Activated CD8-positive, alpha-beta memory T cell treated with anti-CD3 and anti-CD28 coated beads, Interleukin-2, amount 10 ng/mL, durations not matched to agents 7 days and 5 days (primary cell): ENCODE measurements around the gene STRADB. TPM values are rescaled to one million over a fixed set of nuclear protein-coding genes. Genes with fewer than 3 reads are reported as not detected.

Source experiments
- ATAC-seq: fragments of 150-1000 bp; cut with Tn5 transposase; one replicate; pipeline ENCODE4 v1.10.0; 2021; ENCODE audit warnings: moderate library complexity
- CTCF ChIA-PET: fragments of 350-600 bp; sonication (Branson Sonifier 250); formaldehyde crosslinking; loops from one replicate; lab custom pipeline; 2021; ENCODE audit warnings: antibody characterized with exemption; lab: Charles Lee
- DNase-seq: peaks from one replicate; pipeline ENCODE4 v3.0.0-alpha.2; 2020
- H3K27ac Mint-ChIP-seq: one replicate; pipeline ENCODE4 v1.8.0; 2021; ENCODE audit warnings: mild to moderate bottlenecking, mixed read lengths
- H3K27me3 Mint-ChIP-seq: one replicate; pipeline ENCODE4 v1.8.0; 2021; ENCODE audit warnings: mixed read lengths
- H3K36me3 Mint-ChIP-seq: one replicate; pipeline ENCODE4 v1.8.0; 2021; ENCODE audit warnings: mild to moderate bottlenecking, mixed read lengths
- H3K4me1 Mint-ChIP-seq: one replicate; pipeline ENCODE4 v1.8.0; 2021; ENCODE audit warnings: mixed read lengths
- H3K4me3 Mint-ChIP-seq: one replicate; pipeline ENCODE4 v1.8.0; 2021; ENCODE audit warnings: mild to moderate bottlenecking, moderate library complexity, mixed read lengths
- H3K9me3 Mint-ChIP-seq: one replicate; pipeline ENCODE4 v1.8.0; 2022; ENCODE audit warnings: low read depth, mixed read lengths
- total RNA-seq, 2 experiments: library from RNA; stranded (reverse); gene quantifications; one replicate each; pipeline ENCODE4 v1.2.3, GENCODE V29; 2021

STRADB gene, protein sequence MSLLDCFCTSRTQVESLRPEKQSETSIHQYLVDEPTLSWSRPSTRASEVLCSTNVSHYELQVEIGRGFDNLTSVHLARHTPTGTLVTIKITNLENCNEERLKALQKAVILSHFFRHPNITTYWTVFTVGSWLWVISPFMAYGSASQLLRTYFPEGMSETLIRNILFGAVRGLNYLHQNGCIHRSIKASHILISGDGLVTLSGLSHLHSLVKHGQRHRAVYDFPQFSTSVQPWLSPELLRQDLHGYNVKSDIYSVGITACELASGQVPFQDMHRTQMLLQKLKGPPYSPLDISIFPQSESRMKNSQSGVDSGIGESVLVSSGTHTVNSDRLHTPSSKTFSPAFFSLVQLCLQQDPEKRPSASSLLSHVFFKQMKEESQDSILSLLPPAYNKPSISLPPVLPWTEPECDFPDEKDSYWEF
- 10 to 100 TPM; 17.0 to 19.2 TPM for total RNA-seq

DNA sequence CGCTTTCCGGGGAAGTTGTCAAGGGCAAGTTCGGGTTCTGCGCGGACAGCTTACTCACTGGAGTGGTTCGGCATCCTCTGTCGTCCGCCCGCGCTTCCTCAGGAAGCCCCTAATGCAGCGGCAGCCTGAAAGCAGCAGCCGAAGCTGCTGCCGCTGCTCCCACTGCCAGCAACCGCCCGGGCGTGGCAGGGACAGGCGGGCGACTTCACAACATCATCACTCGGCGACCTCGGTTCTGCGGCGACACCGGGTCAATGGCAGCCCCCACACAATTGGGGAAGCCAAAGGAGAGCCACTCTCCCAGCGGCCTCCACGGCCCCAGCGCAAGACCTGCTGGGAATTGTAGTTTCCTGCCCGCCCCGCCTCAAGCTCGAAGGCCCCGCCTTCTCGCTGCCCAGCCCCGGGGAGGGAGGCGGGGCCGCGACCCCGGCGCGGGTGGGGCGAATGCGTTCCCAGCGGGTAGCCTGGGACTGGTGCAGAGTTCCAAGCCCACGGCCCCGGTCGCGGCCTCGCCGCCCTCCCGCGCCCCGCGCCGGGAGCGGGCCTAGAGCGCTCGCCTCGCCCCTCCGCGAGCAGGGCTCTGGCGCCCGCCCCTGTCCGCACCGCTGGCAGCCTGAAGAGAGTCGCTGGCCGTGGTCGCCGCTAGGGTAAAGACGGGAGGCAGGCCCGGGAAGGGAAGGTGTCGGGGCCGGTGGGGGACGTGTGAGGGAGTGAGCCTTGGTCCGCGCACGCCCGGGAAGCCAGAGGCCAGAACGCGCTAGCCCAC, at the start of gene STRADB, which contains the start of gene TRAK2:
STRADB (plus strand) TSS at position 449 of the 766 bp plus-strand sequence. CDS start 3,101 bp downstream, outside the sequence.
TRAK2 (minus strand) TSS at position 167 of the 766 bp plus-strand sequence. CDS start 30,951 bp downstream, outside the sequence.
- ATAC-seq = peak; percentile 89
- Mint-ChIP-seq H3K27me3 (no peaks in the 10 kb centered on the region), H3K27ac (peak within 1 kb of the TSS; percentile 98), H3K36me3 (peaks cover 17% of the 10 kb centered on the region), H3K9me3 (no peaks in the 10 kb centered on the region), H3K4me1 (peaks cover 48% of the 10 kb centered on the region), H3K4me3 (peak within 1 kb of the TSS; percentile 99)
- CTCF ChIA-PET = interaction anchor here (0.7 to 2.8 kb wide), 12 partner anchors 13 to 1119 kb away, joined by 3 to 12 read pairs (median 3); no protein-coding TSS in a partner anchor
- peak; percentile 99 for DNase-seq

DNA sequence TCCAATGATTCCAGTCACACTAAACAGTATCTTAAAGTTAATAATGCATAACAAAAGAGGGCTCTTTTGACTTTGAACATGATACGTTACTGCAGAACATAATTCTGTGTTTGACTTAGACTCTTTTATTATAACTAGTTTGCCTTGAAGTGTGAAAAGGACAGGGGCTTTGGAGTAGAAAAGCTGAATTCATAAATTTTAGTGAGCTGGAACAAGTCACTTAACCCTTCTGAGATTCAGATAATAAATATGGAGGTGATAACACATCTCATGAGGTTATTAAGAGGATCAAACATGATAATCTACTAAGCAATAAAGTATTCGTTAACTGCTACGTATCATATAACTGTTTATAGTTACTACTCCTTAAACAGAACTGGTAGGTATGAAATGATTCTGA, 49.7 kb upstream of the STRADB start:
- Mint-ChIP-seq H3K27me3 (no peaks in the 10 kb centered on the region), H3K36me3 (peaks cover 23% of the 10 kb centered on the region), H3K9me3 (no peaks in the 10 kb centered on the region), H3K27ac (no peak overlapping the region), H3K4me1 (peaks cover 30% of the 10 kb centered on the region), H3K4me3 (no peak overlapping the region)
- ATAC-seq (no peak), DNase-seq (no peak)
- CTCF ChIA-PET = interaction anchor here (1.8 kb wide), 1 partner anchor 37 kb away, joined by 4 read pairs; no protein-coding TSS in a partner anchor

DNA sequence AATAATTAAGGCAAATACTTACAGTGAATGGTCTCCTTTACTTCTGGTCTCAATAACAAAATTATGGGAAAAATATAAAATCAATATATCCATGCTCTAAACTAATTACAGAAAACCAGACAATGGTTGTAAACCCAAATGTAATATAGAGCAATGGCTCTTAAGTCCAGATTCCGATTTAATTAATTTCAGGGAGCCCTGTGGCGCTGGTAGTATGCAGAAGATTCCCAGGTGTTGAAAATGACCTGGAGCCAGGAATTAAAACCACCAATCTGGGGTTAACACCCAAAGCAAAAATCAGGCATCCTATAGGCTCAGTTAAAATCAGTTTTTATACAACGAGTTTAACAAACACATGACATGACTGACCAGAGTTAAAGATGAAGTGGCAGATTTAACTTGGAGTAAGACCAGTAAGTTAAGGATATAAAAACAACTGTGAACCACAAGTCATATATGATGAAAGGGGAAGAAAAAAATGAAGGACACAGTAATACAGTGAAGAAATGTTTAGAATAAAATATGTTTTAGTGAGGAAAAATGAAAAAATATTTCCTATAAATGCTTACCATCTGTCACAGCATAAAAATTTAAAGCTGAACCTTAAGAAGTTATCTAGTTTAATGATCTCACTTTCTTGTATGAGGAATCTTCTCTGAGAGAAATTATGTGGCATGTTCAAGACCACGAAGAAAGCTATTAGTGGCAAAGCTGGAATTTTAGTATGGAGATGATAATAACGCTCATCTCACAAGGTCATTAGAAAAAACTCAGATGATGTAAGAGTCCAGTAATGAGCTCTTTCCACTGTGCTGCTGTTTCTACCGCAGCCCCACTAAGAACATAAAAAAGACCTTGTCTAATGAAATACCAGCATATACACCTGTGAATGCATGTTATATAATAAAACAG, 48.6 kb upstream of the STRADB start:
- CTCF ChIA-PET = interaction anchor here (1.8 kb wide), 1 partner anchor 38 kb away, joined by 4 read pairs; no protein-coding TSS in a partner anchor
- Mint-ChIP-seq H3K36me3 (peaks cover 21% of the 10 kb centered on the region), H3K27ac (no peak overlapping the region), H3K4me1 (peaks cover 36% of the 10 kb centered on the region), H3K27me3 (no peaks in the 10 kb centered on the region), H3K9me3 (no peaks in the 10 kb centered on the region), H3K4me3 (no peak overlapping the region)
- ATAC-seq = no peak
- DNase-seq = no peak

DNA sequence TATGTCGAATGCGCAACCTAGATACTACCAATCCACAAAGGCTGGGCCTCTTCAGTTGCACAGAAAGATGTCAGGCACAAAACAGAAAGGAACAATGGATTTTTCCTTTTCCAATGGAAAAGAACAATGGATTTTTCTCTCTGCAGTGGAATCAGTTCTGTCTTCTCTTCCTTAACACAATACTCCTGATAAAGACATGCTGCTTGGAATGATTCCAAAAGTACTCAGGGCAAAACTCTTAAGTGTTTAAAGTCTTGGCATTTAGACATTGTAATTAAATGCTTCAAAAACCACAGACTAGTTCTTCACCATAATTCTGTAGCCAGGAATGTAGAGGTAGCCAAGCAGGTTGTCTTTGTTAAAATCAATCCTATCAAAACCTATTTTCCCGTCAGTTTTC, 47.7 kb upstream of the STRADB start:
- Mint-ChIP-seq H3K27me3 (no peaks in the 10 kb centered on the region), H3K27ac (no peak overlapping the region), H3K4me1 (peaks cover 38% of the 10 kb centered on the region), H3K36me3 (peaks cover 21% of the 10 kb centered on the region), H3K4me3 (no peak overlapping the region), H3K9me3 (no peaks in the 10 kb centered on the region)
- ATAC-seq = no peak
- CTCF ChIA-PET = interaction anchor here (1.9 kb wide), 1 partner anchor 10 kb away, joined by 7 read pairs; no protein-coding TSS in a partner anchor
- DNase-seq = no peak

DNA sequence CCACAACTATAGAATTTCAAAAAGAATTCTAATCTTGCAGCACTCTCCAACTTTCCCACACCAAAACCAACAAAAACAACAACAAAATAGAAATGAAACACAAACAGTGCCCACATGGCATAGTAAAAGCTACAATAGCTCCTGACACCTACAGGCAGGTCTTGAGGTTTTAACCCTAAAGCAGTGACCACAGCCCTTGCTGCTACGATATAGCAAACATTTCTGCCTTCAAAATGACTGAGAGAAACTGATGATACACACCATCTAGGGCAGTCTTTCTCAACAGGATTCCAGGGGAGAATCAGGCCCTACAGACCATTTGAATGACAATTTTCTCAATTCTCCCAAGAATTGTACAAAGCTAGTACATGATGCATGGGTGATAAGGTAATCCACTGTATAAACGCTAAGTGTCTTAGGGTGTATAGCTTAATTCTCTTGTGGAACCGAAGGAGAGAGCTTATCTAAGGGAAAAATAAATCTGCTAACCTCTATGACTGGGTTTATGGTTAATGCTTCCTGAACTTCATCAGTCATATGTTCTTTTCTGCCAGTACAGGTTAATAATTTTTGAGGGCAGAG, 46.8 kb upstream of the STRADB start:
- Mint-ChIP-seq H3K4me3 (no peak overlapping the region), H3K9me3 (no peaks in the 10 kb centered on the region), H3K36me3 (peaks cover 18% of the 10 kb centered on the region), H3K27me3 (no peaks in the 10 kb centered on the region), H3K4me1 (peaks cover 38% of the 10 kb centered on the region), H3K27ac (peak overlapping the region; percentile 55)
- peak; percentile 67 for DNase-seq
- ATAC-seq = peak; percentile 88
- CTCF ChIA-PET = interaction anchor here (0.5 to 1.9 kb wide), 3 partner anchors 9 to 97 kb away, joined by 3 to 7 read pairs (median 5); no protein-coding TSS in a partner anchor

DNA sequence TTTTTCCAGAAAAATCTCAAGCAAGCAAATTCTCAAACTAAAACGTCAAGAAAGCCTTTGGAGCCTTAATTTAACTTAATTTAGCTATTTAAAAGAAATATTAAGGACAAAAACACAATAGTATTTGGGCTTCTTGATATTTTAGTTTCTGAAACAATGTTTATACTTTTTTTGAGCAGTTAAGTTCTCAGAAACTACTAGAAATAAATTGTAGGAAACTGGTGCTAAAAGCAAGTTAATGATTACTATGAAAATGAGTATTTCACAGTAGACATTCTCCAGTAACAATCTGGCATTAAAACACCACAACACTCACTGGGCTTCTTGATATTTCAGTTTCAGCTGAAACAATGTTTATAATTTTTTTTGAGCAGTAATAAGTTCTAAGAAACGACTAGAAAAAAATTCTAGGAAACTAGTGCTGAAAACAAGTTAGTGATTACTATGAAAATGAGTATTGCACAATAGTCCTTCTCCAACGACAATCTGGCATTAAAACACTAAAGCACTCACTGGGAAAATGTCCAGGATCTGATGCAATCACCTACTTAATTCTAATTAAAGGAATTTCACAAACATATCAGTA, 45.4 kb upstream of the STRADB start:
- ATAC-seq (peak; percentile 45), DNase-seq (no peak)
- Mint-ChIP-seq H3K27me3 (no peaks in the 10 kb centered on the region), H3K4me1 (peaks cover 38% of the 10 kb centered on the region), H3K4me3 (no peak overlapping the region), H3K36me3 (peaks cover 25% of the 10 kb centered on the region), H3K27ac (peak overlapping the region; percentile 24), H3K9me3 (no peaks in the 10 kb centered on the region)
- CTCF ChIA-PET = interaction anchor here (1.2 to 1.4 kb wide), 3 partner anchors 11 to 45 kb away, joined by 3 read pairs; partner anchors contain the start of genes STRADB and TRAK2

DNA sequence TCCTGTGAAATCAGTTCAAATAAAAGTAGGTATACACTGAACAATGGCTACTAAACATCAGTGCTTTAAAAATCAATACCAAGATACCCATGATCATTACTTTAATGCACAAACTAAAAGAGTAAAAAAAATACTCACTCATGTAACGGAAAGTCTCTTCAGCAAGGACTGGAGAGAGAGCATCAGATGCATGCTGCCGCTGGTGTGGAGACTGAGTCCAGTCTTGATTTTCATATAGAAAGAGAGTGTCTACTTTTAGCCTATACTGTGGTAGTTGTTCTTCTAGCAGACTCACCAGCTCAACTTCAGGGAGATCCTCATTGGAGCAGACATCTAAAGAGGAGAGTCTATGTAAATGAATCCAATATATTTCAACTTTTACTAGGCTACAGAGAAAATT, 44.3 kb upstream of the STRADB start:
- H3K9me3 Mint-ChIP-seq = no peaks in the 10 kb centered on the region
- no peak for ATAC-seq
- CTCF ChIA-PET = interaction anchor here (1.4 kb wide), 1 partner anchor 44 kb away, joined by 3 read pairs; the partner anchor contains the start of genes STRADB and TRAK2
- H3K27ac Mint-ChIP-seq = peak overlapping the region; percentile 50
- DNase-seq = no peak
- H3K4me3 Mint-ChIP-seq = no peak overlapping the region
- no peaks in the 10 kb centered on the region for H3K27me3 Mint-ChIP-seq
- peaks cover 38% of the 10 kb centered on the region for H3K4me1 Mint-ChIP-seq
- peaks cover 36% of the 10 kb centered on the region for H3K36me3 Mint-ChIP-seq

DNA sequence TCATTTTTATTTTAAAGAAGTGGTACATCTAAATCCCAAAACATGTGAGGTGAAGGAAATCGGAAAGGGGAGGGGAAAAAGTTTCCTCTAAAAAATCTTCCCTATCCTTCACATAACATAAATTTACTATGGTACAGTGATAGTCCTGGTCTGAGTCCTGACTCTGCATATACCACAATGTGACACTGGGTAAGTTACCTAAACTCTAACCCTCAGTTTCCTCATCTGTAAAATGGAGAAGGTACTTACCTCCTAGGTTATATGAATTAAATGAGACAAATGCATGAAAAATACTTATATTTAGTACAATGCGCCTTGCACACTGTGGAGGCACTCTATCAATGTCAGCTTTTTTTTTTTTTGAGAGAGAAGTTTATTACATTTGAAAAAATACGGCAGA, 42.6 kb upstream of the STRADB start:
- Mint-ChIP-seq H3K36me3 (peaks cover 37% of the 10 kb centered on the region), H3K4me3 (no peak overlapping the region), H3K27ac (no peak overlapping the region), H3K9me3 (no peaks in the 10 kb centered on the region), H3K27me3 (no peaks in the 10 kb centered on the region), H3K4me1 (peaks cover 38% of the 10 kb centered on the region)
- ATAC-seq (no peak), DNase-seq (no peak)
- CTCF ChIA-PET = interaction anchor here (1.9 kb wide), 1 partner anchor 177 kb away, joined by 5 read pairs; no protein-coding TSS in a partner anchor

DNA sequence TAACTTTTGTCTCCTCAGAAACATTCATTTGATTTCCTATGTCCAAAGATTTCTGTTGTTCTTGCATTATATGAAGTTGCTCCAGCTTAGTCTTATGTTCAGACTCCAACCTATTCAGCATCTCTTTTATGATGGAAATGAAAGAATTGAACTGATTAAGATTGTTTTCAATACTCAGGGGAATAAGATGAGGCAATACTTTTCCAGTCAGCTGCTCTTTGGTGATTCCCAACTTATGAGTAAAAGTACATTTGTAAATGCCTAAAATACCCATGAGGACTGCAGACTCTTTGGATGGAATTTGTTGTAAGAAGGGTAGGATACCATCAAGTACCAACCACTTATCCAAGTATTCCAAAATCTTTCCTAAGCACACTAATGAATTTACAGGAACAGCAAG, 40.1 kb upstream of the STRADB start:
- Mint-ChIP-seq H3K4me1 (peaks cover 15% of the 10 kb centered on the region), H3K27ac (no peak overlapping the region), H3K27me3 (no peaks in the 10 kb centered on the region), H3K4me3 (no peak overlapping the region), H3K9me3 (no peaks in the 10 kb centered on the region), H3K36me3 (peaks cover 31% of the 10 kb centered on the region)
- DNase-seq = no peak
- no peak for ATAC-seq
- CTCF ChIA-PET = no interaction called here

DNA sequence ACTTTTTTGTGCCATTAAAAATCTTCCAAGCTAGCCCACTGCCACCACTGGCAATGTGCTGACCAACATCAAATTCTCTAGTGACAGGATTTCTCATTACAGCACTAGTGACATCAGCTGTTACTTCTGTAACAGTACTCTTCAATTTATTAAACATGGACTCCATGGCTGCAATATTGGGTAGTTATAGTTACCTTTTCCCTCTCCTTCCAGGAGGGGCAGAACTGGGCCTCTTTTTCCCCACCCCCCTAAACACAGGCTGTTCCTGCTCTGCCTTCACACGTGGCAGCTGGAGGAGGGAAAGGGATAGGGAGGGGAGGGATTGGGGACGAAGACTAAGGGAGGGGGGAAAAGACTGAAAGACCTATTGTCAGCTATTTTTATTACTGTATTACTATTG, 38.4 kb upstream of the STRADB start:
- no peak for ATAC-seq
- no peak overlapping the region for H3K4me3 Mint-ChIP-seq
- H3K36me3 Mint-ChIP-seq = peaks cover 27% of the 10 kb centered on the region
- H3K9me3 Mint-ChIP-seq = no peaks in the 10 kb centered on the region
- no peak for DNase-seq
- no peaks in the 10 kb centered on the region for H3K27me3 Mint-ChIP-seq
- no peak overlapping the region for H3K27ac Mint-ChIP-seq
- H3K4me1 Mint-ChIP-seq = peaks cover 7% of the 10 kb centered on the region
- CTCF ChIA-PET = interaction anchor here (2.5 kb wide), 1 partner anchor 8 kb away, joined by 7 read pairs; no protein-coding TSS in a partner anchor

DNA sequence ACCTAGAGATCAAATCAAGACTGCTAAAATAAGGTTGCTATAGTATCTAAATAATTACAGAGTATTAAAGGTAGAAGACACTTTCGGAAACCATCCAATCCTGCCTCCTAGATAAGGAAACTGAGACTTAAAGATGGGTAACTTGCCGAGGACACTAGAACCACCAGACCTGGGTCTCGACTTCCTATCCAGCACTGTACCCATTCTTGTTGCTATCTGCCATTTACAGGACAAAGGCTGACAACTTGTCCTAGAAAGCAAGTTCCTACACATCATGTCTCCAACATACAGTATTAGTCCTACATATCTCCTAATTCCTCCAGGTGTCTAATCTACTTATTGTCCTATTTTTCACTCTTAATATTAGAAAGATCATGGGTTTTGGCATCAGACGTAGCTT, 38.0 kb upstream of the STRADB start:
- H3K4me3 Mint-ChIP-seq = no peak overlapping the region
- DNase-seq = no peak
- peaks cover 27% of the 10 kb centered on the region for H3K36me3 Mint-ChIP-seq
- ATAC-seq = no peak
- H3K4me1 Mint-ChIP-seq = peaks cover 7% of the 10 kb centered on the region
- no peak overlapping the region for H3K27ac Mint-ChIP-seq
- H3K9me3 Mint-ChIP-seq = no peaks in the 10 kb centered on the region
- no peaks in the 10 kb centered on the region for H3K27me3 Mint-ChIP-seq
- CTCF ChIA-PET = interaction anchor here (0.8 to 2.5 kb wide), 5 partner anchors 9 to 181 kb away, joined by 3 to 7 read pairs (median 3); partner anchors contain the start of genes STRADB and TRAK2
